Central memory CD4-positive, alpha-beta T cell (primary cell): ENCODE data around the gene PAIP2.
A peak's percentile ranks its signal among the peaks of the same experiment; 100 is the strongest.
"Not testable (repeated sequence)": the region's sequence is repeated elsewhere in the genome, so short reads cannot be mapped to it uniquely, and the experiment has no call there.

Source experiments
- DNase-seq: peaks from one replicate; pipeline ENCODE4 v3.0.0; 2022

The PAIP2 gene

GRCh38 chr5:139393497-139394122 is 52.0 kb downstream of the PAIP2 start:
- no peak for DNase-seq

GRCh38 chr5:139394123-139394653 is 52.5 kb downstream of the PAIP2 start:
- DNase-seq: peak; percentile 44

- DNase-seq: no peak
These were observed 53.3 kb downstream of the PAIP2 start, which contains the start of gene PROB1 for GRCh38 chr5:139394654-139395566. TSS of gene PROB1 (minus strand) at chr5:139395104. CDS start at chr5:139395081, 23 bp downstream.

GRCh38 chr5:139395844-139396640 is 54.4 kb downstream of the PAIP2 start:
- DNase-seq: no peak

GRCh38 chr5:139396691-139397090 is 55.0 kb downstream of the PAIP2 start:
- no peak for DNase-seq

- DNase-seq: no peak
These were observed 56.3 kb downstream of the PAIP2 start for GRCh38 chr5:139397921-139398320.

- DNase-seq: no peak
These were observed 58.0 kb downstream of the PAIP2 start for GRCh38 chr5:139399501-139400121.

GRCh38 chr5:139401546-139401945 is 59.9 kb downstream of the PAIP2 start:
- no peak for DNase-seq

GRCh38 chr5:139402561-139403158 is 61.0 kb downstream of the PAIP2 start:
- DNase-seq: no peak

- no peak for DNase-seq
These were observed 61.7 kb downstream of the PAIP2 start for GRCh38 chr5:139403418-139403786.

- peak; percentile 98 for DNase-seq
These were observed 62.3 kb downstream of the PAIP2 start, which contains the start of gene SPATA24 for GRCh38 chr5:139403787-139404483. TSS of gene SPATA24 (minus strand) at chr5:139404089. CDS start at chr5:139404060, 29 bp downstream.

- no peak for DNase-seq
These were observed 62.8 kb downstream of the PAIP2 start for GRCh38 chr5:139404484-139404840.

- DNase-seq: no peak
These were observed 65.3 kb downstream of the PAIP2 start for GRCh38 chr5:139406963-139407362.

GRCh38 chr5:139407517-139407916 is 65.9 kb downstream of the PAIP2 start:
- DNase-seq: no peak

GRCh38 chr5:139408191-139408590 is 66.5 kb downstream of the PAIP2 start:
- no peak for DNase-seq

GRCh38 chr5:139409116-139409515 is 67.5 kb downstream of the PAIP2 start:
- not testable (repeated sequence) for DNase-seq

GRCh38 chr5:139410121-139410992 is 68.7 kb downstream of the PAIP2 start:
- no peak for DNase-seq

GRCh38 chr5:139410993-139411828 is 69.6 kb downstream of the PAIP2 start:
- DNase-seq: no peak

GRCh38 chr5:139413153-139413552 is 71.5 kb downstream of the PAIP2 start:
- no peak for DNase-seq
